GM19463 (cell line): ENCODE data around the gene RNU6-7.

Experiments used
- ATAC-seq: cut with Tn5 transposase; IDR thresholded peaks from one replicate; pipeline ENCODE4 v1.9.1; 2021; ENCODE audit warnings: mild to moderate bottlenecking, moderate library complexity; ENCODE audit not compliant: unreplicated experiment

The RNU6-7 gene

DNA sequence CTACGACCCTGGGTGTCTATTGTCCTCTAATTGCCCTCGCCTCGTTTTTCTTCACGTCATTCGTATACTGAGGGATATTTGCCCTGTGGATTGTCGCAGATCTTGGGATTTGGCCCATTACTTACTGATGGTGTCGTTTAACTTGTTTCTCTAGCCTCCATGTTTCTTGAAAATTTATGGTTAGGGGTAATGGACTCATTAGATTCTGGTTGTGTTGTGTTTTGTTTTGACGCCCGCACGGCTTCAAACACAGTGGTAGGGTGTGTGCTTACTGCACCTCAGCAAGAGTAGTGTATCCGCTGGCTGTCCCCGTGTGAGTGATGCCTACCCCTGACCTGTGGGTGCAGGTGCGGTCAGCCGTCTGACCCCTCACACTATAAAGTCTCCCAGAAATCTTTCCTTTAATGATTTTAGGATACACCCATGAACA lies 2.1 kb downstream of the RNU6-7 start:
- ATAC-seq: no peak

DNA sequence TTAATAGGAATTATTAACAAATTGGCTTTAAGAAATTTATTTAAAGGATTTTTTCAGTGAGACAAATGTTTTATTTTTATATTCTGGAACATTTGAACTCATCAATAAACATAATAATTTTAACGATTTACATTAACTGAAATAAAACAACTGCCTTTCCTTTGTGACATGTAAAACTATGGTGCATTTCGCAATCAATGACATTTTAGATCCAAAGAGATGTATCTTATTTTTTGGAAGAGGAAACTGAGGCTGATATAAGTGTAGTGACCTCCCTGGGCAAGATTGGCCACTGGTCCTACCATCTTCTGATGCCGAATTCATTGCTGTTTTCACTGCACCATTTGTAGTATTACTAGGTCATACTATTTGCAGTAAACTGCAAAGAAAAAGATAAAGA lies 3.7 kb downstream of the RNU6-7 start:
- ATAC-seq: no peak

DNA sequence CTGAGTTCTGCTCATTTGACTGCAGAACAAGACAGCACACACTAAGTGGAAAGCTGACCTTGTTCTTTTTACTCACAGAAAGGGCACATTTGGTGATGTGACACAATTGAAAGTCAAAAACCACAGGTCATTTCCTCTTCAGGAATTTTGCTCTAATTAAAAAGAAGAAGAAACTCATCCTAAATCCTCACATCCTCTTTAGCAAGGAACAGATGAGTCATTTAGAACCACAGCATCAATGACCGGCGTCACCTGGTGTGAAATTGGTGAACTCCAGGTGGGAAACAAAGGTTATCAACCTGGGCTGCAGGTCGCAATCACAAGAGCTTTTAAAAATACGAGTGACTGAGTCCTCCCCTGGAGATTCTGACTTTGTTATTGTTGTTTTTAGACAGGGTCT lies 4.1 kb downstream of the RNU6-7 start:
- ATAC-seq: no peak

DNA sequence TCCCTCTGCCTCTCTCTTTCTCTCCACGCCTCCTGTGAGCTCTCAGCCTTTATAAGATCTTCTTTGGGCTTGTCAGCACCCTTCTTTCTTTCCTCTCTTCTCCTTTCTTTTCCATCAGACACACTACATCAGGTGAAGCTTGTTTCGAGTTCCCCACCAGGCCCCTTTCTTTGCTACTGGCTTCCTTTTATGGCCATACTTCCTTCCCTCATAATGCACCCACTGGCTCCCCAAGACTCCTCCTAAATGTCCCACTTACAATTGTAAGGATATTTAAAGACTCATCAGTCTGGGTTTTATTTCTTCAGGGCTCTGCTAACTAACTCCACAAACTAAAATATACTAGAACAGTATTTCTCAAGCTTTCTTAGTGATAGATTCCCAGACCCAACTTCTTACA lies 4.7 kb downstream of the RNU6-7 start:
- ATAC-seq: no peak

DNA sequence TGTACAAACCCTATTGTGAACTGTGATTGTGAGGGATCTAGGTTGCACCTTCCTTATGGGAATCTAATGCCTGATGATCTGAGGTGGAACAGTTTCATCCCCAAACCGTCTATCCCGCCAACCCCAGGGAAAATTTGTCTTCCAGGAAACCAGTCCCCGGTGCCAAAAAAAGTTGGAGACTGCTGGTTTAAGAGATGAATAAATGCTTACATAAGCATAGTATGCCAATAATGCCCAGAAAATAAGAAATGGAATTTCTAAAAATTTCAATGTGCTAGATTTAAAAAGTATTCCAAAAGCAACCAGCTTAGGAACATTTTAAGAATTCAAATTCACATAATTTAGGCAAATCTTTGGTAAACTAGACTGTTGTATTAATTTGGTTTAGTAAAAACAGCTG lies 6.6 kb downstream of the RNU6-7 start:
- no peak for ATAC-seq

DNA sequence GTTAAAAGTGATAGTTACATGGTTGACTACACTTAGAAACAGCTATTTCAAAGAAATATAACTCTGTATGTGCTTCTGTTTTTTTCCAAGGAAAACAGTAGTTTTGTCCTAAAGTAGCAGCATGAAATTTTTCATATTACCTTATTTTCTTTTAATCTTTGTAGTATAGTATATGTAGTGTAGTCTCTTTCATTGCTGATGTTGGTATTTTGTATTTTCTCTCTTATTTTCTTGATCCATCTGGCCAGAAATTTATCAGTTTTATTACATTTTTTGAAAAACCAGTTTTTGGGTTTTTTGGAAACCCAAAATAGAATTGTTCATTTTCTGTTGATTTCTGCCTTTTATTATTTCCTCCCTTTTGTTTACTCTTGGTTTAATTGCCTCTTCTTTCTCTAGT lies 7.6 kb downstream of the RNU6-7 start:
- no peak for ATAC-seq

DNA sequence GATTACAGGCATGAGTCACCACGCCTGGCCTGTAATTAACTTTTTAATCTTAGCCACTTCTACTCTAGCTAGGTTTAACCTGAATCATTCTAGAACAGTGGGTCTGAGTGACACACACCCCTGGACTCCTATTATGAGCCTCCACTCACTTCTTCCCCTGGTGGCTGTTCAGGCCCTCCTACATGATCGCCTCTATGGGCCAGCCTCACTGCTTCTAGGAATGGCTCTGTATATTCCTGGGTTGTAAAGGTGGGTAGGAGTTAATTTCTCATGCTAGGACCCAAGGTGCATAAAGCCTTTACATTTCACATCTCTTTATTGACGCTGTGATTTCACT lies 9.2 kb downstream of the RNU6-7 start:
- ATAC-seq: no peak

DNA sequence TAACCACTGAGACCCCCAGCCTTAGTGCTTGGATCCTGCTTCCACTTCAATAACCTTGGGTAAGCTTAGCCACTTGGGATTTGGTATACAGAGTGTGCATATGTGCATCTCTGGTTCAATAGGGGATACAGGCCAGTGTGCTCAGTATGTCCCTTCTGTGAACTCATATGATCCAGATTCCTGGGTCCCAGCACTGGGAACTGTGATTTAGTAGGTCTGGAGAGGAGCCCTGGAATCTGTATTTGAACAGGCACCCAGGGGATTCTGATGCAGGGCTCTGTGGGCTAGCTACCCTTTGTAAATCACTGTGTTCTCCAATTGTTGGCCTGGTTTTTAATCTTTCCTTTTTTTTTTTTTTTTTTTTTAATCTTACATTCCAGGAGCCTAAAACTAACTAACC lies 11.0 kb downstream of the RNU6-7 start:
- no peak for ATAC-seq

DNA sequence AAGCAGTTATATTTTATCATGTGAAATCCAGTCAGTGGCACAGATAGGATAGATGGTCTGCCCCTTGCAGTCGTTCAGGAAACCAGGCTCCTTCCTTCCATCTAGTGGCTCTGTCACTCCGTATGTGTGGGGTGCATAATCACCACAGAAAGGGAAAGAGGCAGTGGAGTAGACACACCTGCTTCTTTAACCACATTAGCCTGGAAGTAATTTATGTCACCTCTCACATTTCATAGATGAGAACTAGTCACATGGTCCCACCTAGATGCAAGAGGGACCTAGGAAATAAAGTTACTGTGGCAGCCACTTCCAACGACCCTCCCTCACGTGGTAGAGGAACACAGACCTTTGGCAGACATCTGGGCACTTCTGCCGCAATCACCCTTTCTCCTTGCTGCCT lies 15.5 kb downstream of the RNU6-7 start:
- ATAC-seq: peak; percentile 60

DNA sequence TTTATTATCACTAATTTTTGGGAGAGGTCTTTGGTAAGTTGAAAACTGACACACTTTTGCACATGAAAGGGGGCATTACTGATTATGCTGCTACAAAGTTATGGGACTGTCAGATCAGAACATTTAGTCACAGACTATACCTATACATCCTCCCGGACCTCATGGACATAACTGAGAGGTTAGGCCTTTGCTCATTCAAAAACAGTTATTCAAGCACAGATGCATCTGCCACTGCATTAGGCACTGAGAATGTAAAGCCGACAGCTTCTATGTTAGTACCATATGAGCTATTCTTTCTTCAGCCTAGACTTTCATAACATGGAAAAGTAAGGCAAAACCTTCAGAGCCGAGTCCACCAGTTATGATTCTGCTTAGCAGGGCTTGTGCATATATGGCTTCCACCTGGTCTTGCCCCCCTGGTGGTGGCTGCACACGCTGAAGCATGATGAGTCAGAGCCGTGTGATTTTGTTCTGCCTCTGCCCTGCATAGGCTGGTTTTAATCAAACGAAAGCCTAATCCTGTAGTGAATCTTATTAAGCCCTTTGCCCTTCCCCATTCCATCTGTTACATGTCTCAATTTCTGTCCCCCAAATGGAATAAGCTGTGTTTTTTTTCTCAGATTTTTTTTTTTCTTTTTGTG lies 23.0 kb downstream of the RNU6-7 start:
- no peak for ATAC-seq

DNA sequence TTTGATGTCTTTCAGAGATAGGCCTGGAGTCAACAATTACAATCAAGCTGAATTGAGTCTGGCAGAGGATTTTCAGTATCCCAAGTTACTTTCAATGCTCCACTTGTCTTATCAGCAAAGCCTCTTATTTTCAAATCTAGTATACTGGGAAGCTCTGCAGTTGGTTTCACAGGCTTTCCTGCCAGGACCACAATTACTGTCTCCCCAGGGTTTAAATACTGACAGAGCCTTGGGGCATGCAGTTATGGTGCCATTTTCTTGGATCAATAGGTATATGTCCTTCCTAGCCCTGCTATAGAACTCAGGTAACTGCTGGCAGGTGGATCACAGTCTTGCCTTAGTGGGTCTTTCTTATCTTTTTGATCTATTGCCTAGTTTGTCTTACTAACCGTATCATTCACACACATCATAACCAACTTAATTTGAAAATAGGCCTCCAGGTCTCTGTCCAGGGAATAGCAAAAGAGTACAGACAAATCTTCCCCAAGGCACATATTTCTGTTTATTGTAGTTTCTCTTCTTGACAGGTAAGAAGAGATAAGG lies 23.6 kb downstream of the RNU6-7 start:
- ATAC-seq: no peak

DNA sequence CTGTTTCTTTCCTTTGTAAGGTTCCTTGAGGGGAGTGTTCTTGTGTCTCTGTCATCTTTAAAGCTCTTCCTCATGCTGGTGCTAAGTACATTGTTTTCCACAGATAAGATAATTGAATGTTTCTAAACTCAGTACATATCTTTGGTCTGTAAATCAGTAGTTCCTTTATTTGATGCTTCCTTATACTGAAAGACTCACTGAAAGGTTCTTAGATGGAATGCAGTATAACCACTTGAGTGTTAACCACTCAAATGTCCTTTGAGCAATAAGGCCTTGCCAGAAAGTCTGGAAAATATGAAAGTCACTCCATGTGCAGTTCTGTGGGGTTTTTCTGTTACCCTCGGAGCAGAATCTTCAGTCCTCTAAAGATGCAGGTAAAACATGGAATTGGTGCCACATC lies 24.2 kb downstream of the RNU6-7 start:
- ATAC-seq: no peak

DNA sequence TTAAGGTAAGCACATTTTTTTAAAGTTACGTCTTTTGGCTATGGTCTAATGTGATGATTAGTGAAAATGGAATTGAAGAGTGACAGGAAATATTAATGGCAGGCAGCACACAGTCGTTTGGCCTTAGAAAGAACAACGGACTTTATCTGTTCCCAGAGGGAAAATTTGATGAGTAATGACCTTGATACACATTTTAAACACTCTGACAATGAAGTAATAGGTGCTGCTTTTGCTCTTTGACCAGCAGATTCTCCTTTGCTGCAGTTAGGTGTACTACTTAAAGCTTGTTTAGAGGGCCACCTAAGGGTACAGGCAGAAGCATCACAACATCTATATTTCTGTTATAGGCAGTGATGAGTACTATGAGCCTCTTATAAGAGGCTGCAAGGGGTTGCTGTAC lies 28.3 kb downstream of the RNU6-7 start:
- ATAC-seq: no peak

DNA sequence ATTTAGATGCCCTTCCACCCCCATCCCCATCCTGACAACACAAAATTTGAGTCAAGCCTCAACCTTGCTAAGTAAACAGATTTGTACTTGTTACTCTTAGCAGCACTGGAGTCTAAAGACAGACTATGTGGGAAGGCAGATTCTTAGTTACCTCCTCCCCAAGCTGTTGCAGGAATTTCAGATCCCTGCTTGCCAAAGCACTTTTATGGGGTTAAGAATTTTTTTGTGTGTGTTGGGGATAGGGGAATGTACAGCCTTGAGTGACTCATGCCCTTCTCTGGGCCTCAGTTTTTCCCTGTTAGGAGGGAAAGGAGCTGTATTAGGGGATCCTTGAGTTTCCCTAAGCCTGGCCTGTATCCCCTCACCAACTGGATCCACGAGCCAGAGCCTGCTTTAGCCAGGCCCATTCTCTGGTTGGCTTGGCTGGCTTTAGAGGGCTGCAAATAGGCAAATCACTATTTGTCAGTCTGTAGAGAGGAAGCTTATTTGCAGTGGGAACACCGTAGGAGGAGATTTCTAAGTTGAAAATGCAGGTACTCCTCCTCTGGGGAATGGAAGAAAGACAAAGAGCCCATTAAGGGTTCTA lies 28.9 kb downstream of the RNU6-7 start:
- no peak for ATAC-seq

DNA sequence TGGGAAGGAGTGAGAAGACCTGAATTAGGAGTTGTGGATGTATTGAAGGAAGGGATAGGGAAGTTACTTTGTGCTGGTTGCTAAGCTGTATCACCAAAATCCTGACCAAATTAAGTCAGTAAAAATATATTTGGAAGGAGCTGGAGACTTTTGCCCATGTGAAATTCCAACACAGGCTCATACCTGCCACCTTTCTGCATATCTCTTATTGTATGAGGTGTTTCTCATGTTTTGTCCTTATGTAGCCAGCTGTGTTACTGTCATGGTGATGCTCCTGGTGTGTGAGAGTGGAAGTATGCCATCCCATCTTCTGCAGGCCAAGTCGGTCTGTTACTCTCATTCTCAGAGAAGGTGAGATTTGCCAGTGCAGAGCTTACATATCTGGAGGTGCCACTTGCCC lies 30.6 kb downstream of the RNU6-7 start:
- no peak for ATAC-seq

DNA sequence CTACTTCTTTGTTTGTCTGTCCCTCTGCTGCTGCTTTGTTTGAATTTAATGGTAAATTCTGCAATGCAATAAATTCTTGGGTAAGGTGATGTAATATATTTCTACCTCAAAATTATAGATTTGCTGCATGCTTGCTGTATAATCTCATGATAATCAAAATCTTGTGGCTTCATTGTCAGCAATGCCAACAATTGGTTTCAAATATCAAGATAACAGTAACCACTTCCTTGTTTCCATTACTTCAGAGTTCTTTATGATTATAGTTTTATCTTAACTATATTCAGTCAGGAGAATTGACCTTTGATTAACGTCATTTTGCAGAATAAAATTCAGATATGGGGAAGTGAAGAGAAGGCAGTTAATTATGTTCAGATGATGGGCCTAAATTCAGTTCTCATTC lies 31.4 kb downstream of the RNU6-7 start:
- ATAC-seq: no peak

DNA sequence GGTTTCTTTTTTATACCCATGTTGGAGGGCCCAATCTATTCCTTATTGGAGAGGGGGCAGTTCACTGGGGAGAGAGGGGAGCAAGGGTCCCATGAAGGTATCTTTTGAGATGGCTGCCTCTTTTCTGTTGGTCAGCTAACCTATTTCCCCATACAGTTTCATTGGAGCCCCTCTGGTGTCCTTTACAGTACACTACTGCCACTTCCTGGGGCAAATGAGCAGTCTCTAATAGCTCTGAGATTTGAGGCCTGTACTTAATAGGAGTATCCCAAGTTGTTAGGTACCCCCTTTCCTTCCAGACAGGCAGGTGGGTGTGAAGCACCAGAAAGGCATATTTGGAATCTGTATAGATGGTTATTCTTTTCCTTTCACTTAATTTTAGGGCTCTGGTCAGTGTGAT lies 42.6 kb downstream of the RNU6-7 start:
- ATAC-seq: no peak

DNA sequence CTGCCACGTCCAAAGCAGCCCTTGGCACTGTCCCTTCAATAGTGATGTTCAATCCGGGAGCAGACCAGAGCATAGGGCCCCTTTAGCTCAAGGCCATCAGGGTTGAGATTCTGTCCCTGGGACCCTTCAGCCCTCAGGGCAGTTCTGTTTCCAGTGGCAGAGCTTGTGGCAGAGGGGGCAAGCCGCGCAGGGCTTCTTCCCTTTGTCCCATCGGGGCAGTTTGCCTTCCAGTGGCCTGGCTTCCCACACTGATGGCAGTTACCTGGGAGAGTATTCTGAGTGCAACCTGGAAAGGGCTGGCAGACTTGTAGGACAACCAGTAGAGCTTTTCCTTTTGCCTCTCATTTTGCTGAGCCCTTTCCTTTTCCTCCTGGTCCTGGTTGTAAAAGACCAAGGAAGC lies 44.9 kb downstream of the RNU6-7 start:
- no peak for ATAC-seq

DNA sequence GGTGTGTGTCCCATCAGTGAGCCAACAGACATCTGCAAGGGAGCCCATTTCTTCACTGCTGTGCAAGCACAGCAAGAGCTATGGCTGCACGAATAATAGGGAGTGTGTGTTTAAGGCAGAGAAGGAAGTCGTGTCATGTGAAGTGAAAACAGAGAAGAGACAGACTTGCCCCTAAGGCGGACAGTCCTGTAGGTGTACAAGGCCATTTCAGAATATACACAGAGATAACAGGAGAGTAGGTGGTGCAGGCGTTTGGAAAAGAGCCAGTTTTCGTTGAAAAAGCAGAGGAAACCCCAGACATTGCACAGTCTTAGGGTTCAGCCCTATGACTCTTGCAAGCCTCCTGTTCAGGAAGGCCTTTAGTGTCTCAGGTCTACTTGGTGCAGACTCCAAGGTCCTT lies 47.5 kb downstream of the RNU6-7 start:
- no peak for ATAC-seq

DNA sequence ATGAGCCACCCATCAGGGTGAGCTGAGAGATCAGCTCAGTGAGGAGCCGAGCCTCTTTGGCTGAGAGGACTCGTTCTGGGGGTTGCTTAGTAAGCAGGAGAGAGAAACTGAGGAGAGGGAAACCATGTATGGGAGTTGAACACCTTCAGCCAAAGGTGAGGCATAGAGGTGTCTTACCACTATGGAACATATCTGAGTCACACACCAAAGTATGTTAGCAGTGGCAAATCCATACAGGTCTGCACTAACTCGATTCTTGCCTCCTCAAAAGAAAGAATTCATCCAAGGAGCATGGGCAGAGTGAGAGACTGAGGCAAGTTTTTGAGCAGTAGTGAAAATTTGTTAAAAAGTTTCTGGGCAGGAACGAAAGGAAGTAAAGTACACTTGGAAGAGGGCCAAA lies 47.9 kb downstream of the RNU6-7 start:
- no peak for ATAC-seq

DNA sequence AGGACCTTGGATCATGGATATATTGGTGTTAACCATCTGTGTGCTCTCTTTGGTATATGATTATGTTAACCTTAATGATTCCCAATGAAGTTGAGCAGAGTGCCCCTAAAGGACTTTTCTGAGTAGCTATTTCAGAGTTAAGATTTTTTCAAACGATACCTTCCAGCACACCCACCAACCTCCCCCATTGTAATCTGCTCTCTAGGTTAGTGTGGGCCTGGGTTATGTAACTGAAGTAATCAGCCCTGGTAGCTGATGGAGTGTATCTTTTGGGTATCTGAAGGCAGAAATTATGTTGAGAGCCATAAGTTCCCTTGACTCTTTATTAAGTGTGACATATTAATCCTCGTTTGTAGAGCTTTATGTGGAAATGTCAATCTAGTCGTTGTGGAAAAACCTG lies 48.8 kb downstream of the RNU6-7 start:
- ATAC-seq: no peak

DNA sequence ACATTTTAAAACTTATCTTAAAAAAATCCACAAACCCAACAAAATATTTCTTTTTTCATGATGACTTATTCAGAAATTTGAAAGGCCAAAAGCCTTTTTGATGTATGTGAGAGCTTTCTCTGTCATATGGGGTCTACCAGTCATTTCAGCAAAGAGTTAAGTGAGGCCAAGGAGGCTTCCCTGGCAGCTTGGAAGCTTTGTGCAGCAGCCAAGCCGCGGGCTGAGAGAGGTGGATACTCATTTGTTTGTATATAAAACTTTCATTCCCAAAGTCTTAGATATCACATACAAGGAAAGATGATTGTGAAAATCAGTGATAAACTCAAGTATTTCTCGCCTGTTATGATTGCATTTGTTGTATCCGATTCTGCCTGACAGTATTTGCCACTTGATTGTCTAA lies 49.7 kb downstream of the RNU6-7 start:
- no peak for ATAC-seq
